ENCODE results near the gene SULT2B1.

GRCh38 chr19:48524732-48525131, 27.2 kb upstream of the SULT2B1 start:
- TF ChIP-seq CTCF (IDR thresholded peaks at IDR 0.05; ENCODE audit: low read depth, low read length, missing input control) = no peak
- TF ChIP-seq REST (IDR thresholded peaks at IDR 0.05) = no peak
- TF ChIP-seq JUND (IDR thresholded peaks at IDR 0.05) = no peak
- TF ChIP-seq RAD21 (IDR thresholded peaks at IDR 0.05) = no peak
- TF ChIP-seq ATF3 (IDR thresholded peaks at IDR 0.05) = no peak
- TF ChIP-seq RXRA (IDR thresholded peaks at IDR 0.05) = no peak

Data from liver (tissue), 3 donors.